ENCODE measurements around the gene EPN1. TPM values are rescaled to one million over a fixed set of nuclear protein-coding genes. Genes with fewer than 3 reads are reported as not detected.

Gene EPN1
- total and polyA plus RNA-seq, 2 of the 13 experiments (the other 11 are each of a cell fraction or from before 2014, with no cell fraction given) = 28.9 to 31.7 TPM

DNA sequence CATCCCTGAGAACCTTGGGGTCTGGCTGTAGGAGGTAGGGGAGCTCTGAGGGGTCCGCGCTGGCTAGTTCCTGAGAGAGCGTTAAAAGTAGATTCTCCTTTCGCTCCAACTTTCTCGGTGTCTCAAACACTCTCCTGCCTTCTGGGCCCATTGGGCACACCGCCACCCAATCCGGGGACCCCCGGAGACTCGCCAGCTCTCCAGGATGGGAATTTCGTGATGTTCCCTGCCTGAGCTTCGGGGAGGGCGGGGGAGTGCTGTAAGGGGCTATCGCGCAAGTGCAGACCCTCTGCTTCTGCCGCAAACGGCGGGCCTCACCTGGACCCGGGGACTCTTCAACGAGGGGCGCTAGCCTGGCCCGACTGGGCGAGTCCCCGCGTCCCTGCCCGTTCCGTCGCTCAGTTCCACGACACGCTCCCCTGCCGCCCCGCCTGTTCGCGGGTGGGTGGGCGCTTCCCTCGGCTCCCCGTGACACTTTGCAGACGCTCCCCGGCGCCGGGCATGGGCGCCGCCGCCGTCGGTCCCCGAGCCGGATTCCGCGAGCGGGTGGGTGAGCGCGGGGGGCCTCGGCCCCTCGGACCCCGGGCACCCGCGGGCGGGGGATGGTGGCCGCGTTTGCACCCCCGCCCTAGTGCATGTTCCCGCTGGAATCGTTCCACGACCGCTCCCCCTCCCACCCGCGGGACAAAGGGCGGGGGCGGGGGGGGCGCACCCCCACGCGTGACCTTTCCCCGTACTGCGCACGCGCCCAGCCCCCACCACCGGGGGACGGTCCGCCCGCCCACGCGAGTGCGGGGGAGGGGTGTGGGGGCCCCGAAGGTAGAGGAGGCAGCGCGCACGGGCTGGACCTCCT, 27.1 kb upstream of the EPN1 start, which contains the start of gene CCDC106 (continued):
- TF ChIP-seq CREB1 (IDR thresholded peaks at IDR 0.05) = no peak
- TF ChIP-seq CREB1 (CRISPR knock-in tag; IDR thresholded peaks at IDR 0.05) = no peak
- TF ChIP-seq, protein P1, sequence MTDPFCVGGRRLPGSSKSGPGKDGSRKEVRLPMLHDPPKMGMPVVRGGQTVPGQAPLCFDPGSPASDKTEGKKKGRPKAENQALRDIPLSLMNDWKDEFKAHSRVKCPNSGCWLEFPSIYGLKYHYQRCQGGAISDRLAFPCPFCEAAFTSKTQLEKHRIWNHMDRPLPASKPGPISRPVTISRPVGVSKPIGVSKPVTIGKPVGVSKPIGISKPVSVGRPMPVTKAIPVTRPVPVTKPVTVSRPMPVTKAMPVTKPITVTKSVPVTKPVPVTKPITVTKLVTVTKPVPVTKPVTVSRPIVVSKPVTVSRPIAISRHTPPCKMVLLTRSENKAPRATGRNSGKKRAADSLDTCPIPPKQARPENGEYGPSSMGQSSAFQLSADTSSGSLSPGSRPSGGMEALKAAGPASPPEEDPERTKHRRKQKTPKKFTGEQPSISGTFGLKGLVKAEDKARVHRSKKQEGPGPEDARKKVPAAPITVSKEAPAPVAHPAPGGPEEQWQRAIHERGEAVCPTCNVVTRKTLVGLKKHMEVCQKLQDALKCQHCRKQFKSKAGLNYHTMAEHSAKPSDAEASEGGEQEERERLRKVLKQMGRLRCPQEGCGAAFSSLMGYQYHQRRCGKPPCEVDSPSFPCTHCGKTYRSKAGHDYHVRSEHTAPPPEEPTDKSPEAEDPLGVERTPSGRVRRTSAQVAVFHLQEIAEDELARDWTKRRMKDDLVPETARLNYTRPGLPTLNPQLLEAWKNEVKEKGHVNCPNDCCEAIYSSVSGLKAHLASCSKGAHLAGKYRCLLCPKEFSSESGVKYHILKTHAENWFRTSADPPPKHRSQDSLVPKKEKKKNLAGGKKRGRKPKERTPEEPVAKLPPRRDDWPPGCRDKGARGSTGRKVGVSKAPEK (CRISPR knock-in tag; IDR thresholded peaks at IDR 0.05; ENCODE audit: borderline replicate concordance) = no peak
- TF ChIP-seq ERF (CRISPR knock-in tag; IDR thresholded peaks at IDR 0.05) = 0 out of 2 replicates have a peak, but pooled peaks have one; percentile 52
- TF ChIP-seq, protein P2, sequence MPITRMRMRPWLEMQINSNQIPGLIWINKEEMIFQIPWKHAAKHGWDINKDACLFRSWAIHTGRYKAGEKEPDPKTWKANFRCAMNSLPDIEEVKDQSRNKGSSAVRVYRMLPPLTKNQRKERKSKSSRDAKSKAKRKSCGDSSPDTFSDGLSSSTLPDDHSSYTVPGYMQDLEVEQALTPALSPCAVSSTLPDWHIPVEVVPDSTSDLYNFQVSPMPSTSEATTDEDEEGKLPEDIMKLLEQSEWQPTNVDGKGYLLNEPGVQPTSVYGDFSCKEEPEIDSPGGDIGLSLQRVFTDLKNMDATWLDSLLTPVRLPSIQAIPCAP (CRISPR knock-in tag; IDR thresholded peaks at IDR 0.05; ENCODE audit: low read depth) = no peak
- TF ChIP-seq ZNF431 (CRISPR knock-in tag; IDR thresholded peaks at IDR 0.05; ENCODE audit: borderline replicate concordance, low read depth) = no peak
- no peak for TF ChIP-seq SNAI1 (CRISPR knock-in tag; IDR thresholded peaks at IDR 0.05; ENCODE audit: borderline replicate concordance)
- TF ChIP-seq MYC (CRISPR knock-in tag; IDR thresholded peaks at IDR 0.05; ENCODE audit: borderline replicate concordance) = 0 out of 2 replicates have a peak, but pooled peaks have one; percentile 45
- peak; percentile 57; the same call in 1 of the 2 replicates for TF ChIP-seq ZNF329 (CRISPR knock-in tag; IDR thresholded peaks at IDR 0.05; ENCODE audit: low read depth)
- no peak for TF ChIP-seq ZSCAN25 (CRISPR knock-in tag; IDR thresholded peaks at IDR 0.05)
- TF ChIP-seq, protein P3, sequence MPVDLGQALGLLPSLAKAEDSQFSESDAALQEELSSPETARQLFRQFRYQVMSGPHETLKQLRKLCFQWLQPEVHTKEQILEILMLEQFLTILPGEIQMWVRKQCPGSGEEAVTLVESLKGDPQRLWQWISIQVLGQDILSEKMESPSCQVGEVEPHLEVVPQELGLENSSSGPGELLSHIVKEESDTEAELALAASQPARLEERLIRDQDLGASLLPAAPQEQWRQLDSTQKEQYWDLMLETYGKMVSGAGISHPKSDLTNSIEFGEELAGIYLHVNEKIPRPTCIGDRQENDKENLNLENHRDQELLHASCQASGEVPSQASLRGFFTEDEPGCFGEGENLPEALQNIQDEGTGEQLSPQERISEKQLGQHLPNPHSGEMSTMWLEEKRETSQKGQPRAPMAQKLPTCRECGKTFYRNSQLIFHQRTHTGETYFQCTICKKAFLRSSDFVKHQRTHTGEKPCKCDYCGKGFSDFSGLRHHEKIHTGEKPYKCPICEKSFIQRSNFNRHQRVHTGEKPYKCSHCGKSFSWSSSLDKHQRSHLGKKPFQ (CRISPR knock-in tag; IDR thresholded peaks at IDR 0.05; ENCODE audit: insufficient replicate concordance) = no peak
- TF ChIP-seq ZNF670 (CRISPR knock-in tag; IDR thresholded peaks at IDR 0.05; ENCODE audit: borderline replicate concordance) = 0 out of 2 replicates have a peak, but pooled peaks have one; percentile 33
- peak; percentile 26; the same call in 1 of the 2 replicates for TF ChIP-seq BRD4 (CRISPR knock-in tag; IDR thresholded peaks at IDR 0.05)
- TF ChIP-seq MXI1 (IDR thresholded peaks at IDR 0.05; ENCODE audit: borderline replicate concordance, low read depth, low read length) = 0 out of 3 replicates have a peak, but pooled peaks have one; percentile 28
- TF ChIP-seq ATRX (CRISPR knock-in tag; IDR thresholded peaks at IDR 0.05; ENCODE audit: borderline replicate concordance) = no peak
- TF ChIP-seq, protein P4, sequence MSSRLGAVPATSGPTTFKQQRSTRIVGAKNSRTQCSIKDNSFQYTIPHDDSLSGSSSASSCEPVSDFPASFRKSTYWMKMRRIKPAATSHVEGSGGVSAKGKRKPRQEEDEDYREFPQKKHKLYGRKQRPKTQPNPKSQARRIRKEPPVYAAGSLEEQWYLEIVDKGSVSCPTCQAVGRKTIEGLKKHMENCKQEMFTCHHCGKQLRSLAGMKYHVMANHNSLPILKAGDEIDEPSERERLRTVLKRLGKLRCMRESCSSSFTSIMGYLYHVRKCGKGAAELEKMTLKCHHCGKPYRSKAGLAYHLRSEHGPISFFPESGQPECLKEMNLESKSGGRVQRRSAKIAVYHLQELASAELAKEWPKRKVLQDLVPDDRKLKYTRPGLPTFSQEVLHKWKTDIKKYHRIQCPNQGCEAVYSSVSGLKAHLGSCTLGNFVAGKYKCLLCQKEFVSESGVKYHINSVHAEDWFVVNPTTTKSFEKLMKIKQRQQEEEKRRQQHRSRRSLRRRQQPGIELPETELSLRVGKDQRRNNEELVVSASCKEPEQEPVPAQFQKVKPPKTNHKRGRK (CRISPR knock-in tag; IDR thresholded peaks at IDR 0.05) = no peak
- TF ChIP-seq ZNF674 (CRISPR knock-in tag; IDR thresholded peaks at IDR 0.05; ENCODE audit: low read depth) = peak; percentile 85; the same call in 1 of the 2 replicates
- no peak for TF ChIP-seq SRSF9 (IDR thresholded peaks at IDR 0.05; ENCODE audit: borderline replicate concordance, insufficient read depth, low read depth, low read length, poor library complexity, severe bottlenecking)
- TF ChIP-seq HOXA5 (CRISPR knock-in tag; IDR thresholded peaks at IDR 0.05) = peak; percentile 70; the same call in 1 of the 2 replicates
- no peak for TF ChIP-seq ZNF816 (CRISPR knock-in tag; IDR thresholded peaks at IDR 0.05; ENCODE audit: borderline replicate concordance)
- TF ChIP-seq GPN1 (CRISPR knock-in tag; IDR thresholded peaks at IDR 0.05; ENCODE audit: borderline replicate concordance) = no peak
- no peak for TF ChIP-seq GZF1 (CRISPR knock-in tag; IDR thresholded peaks at IDR 0.05)
